Uterus (tissue), 2 donors: Measurements from ENCODE around the gene KCNC2.

Experiments used
- CTCF ChIP-seq, 4 experiments: fragments of 200-600 bp in 2 of 4; fragments of 450-650 bp in 2 of 4; sonication (generic) in 2 of 4; IDR thresholded peaks; one replicate each; pipeline ENCODE4 v1.5.1; 2016 to 2019; ENCODE audit warnings: antibody characterized with exemption in 4 of 4, mild to moderate bottlenecking in 2 of 4, moderate library complexity in 1 of 4
- POLR2A ChIP-seq, 2 donors: fragments of 450-650 bp; IDR thresholded peaks; one replicate each; pipeline ENCODE4 v1.6.1; 2016; ENCODE audit warnings: antibody characterized with exemption in 2 of 2, mild to moderate bottlenecking in 1 of 2, moderate library complexity in 1 of 2

- TF ChIP-seq CTCF (IDR thresholded peaks at IDR 0.05) (no peak), POLR2A (IDR thresholded peaks at IDR 0.05) (no peak)
Measured at GRCh38 chr12:75162845-75163244, 46.8 kb downstream of the KCNC2 start.
